HG03575 (cell line): ENCODE results near the gene KLHL14.
"Not testable (repeated sequence)": the region's sequence is repeated elsewhere in the genome, so short reads cannot be mapped to it uniquely, and the experiment has no call there.

ENCODE experiments used
- ATAC-seq: cut with Tn5 transposase; IDR thresholded peaks from one replicate; pipeline ENCODE4 v1.9.1; 2021; ENCODE audit not compliant: unreplicated experiment, insufficient number of reproducible peaks, low FRiP score; ENCODE audit errors: extremely low read depth

Gene KLHL14

DNA sequence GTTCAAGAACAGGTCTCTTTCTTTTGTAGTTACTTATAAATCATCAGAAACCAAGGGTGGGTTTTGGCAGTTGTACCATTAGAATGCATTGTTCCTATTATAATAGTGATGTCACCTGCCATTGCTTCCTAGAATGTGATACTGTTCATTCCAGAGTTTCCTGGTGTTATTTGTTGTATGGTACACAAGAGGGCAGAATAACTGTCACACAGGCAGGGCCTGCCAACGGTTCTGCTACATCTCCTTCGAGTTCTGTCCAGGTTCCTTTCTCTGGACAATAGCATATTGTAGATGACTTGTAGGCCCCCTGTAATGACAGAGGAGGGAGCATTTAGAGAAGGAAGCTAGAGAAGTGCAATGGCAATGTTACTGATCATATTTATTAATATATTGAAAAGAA is 98.3 kb downstream of the KLHL14 start:
- no peak for ATAC-seq

- ATAC-seq = no peak
Observed at GRCh38 chr18:32672398-32672797, 100.4 kb downstream of the KLHL14 start.

GRCh38 chr18:32670727-32671126 is 102.1 kb downstream of the KLHL14 start:
- no peak for ATAC-seq

DNA sequence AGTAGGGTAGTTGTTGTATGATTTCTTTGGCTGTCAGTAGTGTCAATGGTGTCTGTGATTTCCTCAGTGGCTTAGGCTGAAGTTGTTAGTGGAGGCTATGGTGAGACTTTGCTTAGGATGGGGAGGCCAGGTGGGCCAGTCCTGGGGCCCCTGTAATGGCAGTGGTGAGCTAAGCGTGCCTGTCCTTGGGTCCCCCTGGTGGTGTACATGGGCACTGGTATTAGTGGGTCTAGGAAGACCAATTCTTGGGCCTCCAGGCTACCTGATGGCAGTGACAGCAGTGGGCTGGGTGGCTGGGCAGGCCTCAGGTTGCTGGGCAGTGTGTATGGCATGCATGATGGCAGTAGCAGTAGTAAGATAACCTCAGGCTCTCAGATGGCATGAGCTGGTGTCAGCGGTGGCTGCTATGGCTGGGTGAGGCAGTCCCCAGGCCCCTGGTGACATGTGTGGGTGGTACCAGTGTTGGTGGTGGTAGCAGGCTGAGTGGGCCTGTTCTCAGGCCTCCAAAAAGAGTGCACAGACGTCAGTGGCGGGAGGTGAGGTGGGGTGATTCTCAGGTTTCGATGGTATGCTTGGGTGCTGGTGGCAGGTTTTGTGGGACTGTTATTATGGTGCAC is 103.2 kb downstream of the KLHL14 start:
- no peak for ATAC-seq

GRCh38 chr18:32668956-32669355 is 103.9 kb downstream of the KLHL14 start:
- ATAC-seq = no peak

GRCh38 chr18:32661486-32662299 is 111.1 kb downstream of the KLHL14 start:
- no peak for ATAC-seq

DNA sequence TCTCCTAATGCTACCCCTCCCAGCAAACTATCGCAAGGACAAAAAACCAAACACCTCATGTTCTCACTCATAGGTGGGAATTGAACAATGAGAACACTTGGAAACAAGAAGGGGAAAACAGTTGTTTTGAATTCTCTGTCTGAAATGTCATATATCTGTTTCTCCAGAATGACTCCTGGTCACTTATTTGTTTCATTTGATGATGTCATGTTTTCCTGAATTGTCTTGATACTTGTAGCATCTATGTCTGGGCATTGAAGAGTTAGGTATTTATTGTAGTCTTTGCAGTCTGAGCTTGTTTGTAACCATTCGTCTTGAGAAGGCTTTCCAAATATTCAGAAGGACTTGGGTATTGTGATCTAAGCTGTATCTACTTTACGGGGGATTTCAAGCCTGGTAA is 118.3 kb downstream of the KLHL14 start:
- not testable (repeated sequence) for ATAC-seq

- ATAC-seq = not testable (repeated sequence)
Observed at GRCh38 chr18:32637659-32638058, 135.2 kb downstream of the KLHL14 start.

- no peak for ATAC-seq
Observed at GRCh38 chr18:32637226-32637625, 135.6 kb downstream of the KLHL14 start.

DNA sequence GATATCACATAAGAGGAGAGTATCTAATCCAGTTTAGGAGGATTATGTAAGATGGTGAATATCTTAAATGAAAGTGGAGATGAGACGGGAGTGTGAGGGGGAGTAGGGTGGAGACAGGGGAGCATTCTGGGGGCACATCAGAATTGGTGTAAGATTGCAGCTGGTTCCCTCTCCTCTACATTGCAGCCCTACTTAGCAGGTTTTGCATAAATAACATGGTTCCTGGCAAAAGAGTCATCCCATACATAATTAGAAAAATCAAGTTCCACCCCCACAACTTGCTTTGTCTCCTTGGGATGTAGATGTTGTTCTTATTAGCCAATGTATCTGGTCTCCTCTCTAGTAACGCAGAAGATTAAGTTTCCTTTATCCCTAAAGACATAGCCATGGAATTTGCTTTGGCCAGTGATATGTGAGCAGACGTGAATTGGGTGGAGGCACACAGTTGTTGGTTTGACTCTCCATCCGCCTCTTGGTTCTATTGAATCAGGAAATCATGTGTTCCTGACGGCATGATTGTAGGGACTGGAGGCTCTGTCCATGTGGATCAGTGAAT is 137.9 kb downstream of the KLHL14 start:
- ATAC-seq = no peak

DNA sequence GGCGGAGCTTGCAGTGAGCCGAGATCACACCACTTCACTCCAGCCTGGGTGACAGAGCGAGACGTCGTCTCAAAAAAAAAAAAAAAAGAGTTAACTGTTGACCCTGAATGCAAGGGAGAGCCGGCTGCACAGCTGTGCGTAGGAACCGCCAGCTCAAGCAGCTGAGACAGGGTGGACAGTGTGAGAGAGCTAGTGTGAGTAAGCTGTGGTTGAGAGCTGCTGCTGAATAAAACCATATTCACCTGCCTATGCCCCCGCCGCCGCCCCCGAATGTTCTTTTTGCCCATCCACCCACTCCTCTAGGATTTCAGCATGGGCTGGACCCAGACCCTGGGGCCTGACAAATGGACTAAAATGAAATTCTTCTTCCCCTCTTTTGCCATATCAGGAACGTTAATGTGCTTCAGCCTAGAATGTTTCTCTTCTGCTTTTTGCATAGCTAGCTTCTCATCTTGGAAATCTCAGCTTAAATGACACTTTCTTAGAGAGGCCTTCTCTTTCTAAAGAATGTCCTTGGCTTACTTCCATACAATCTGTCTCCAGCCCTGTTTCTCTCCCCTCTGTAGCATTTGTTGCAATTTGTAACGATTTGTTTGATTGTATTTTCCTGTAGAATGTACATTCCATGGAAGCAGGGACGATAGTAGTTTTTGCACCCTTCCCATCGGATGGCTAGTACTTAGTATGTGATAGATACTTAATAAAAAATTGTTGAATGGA is 142.7 kb downstream of the KLHL14 start:
- ATAC-seq = no peak

- ATAC-seq = no peak
Observed at GRCh38 chr18:32629292-32629691, 143.5 kb downstream of the KLHL14 start.

GRCh38 chr18:32624182-32624723 is 148.6 kb downstream of the KLHL14 start:
- ATAC-seq = no peak

DNA sequence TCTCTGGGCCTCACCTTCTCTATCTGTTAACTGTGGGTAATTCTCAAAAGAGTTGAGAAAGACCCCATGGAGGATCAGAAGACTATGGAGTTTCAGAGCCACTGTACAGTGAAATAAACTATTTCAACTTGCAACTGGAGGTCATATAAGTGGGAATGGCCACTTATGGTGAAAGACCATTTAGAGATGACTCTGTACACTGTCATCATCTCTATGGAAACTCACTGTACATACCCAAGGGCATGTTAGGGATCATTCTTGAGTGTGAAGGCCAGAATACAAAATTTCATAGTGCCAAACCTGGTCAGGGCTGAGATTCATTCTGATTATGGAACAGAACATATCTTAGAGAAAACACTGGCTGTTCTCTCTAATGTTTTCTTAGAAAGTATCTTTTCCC is 149.3 kb downstream of the KLHL14 start:
- no peak for ATAC-seq
